CD4-positive, alpha-beta memory T cell (primary cell): ENCODE measurements around the gene SUN1. TPM values are rescaled to one million over a fixed set of nuclear protein-coding genes. Genes with fewer than 3 reads are reported as not detected.
"Not testable (repeated sequence)": the region's sequence is repeated elsewhere in the genome, so short reads cannot be mapped to it uniquely, and the experiment has no call there.

Experiments
- CTCF ChIA-PET: fragments of 350-600 bp; sonication (Branson Sonifier 250); formaldehyde crosslinking; loops from one replicate; lab custom pipeline; 2021; ENCODE audit warnings: inconsistent platforms; ENCODE audit not compliant: partially characterized antibody; lab: Charles Lee
- POLR2A ChIA-PET: fragments of 350-600 bp; sonication (Branson Sonifier 250); formaldehyde crosslinking; loops from one replicate; lab custom pipeline; 2021; ENCODE audit not compliant: partially characterized antibody; lab: Charles Lee
- DNase-seq, 5 donors: peaks; one replicate each; pipeline versions ENCODE4 v3.0.0 to v3.0.0-alpha.2; 2020 to 2022; ENCODE audit warnings: mixed read lengths in 1 of 5
- H3K27ac ChIP-seq: one replicate; pipeline ENCODE4 v1.7.0; 2013; ENCODE audit warnings: low read depth, low read length
- H3K27me3 ChIP-seq: 2 replicates; pipeline ENCODE4 v1.7.0; 2013; ENCODE audit warnings: mild to moderate bottlenecking, low read length, moderate library complexity; ENCODE audit not compliant: insufficient read depth
- H3K36me3 ChIP-seq: 2 replicates; pipeline ENCODE4 v1.7.0; 2013; ENCODE audit warnings: mild to moderate bottlenecking, low read length, moderate library complexity; ENCODE audit not compliant: insufficient read depth
- H3K4me1 ChIP-seq: 2 replicates; pipeline ENCODE4 v1.7.0; 2013; ENCODE audit warnings: mild to moderate bottlenecking, low read length, moderate library complexity; ENCODE audit not compliant: insufficient read depth
- H3K4me3 ChIP-seq, 2 donors: one replicate each; pipeline ENCODE4 v1.7.0; 2013; ENCODE audit warnings: low read length in 2 of 2, mild to moderate bottlenecking in 1 of 2
- H3K9me3 ChIP-seq, 2 donors: one replicate each; pipeline ENCODE4 v1.7.0; 2013; ENCODE audit warnings: low read length in 2 of 2, control low read depth in 1 of 2; ENCODE audit not compliant: control insufficient read depth in 1 of 2
- H3K27ac Mint-ChIP-seq, 7 donors: one replicate each; pipeline ENCODE4 v1.8.0; 2020 to 2021; ENCODE audit warnings: mixed read lengths in 7 of 7, mild to moderate bottlenecking in 6 of 7, inconsistent platforms in 3 of 7, moderate library complexity in 3 of 7
- H3K27me3 Mint-ChIP-seq, 2 donors: one replicate each; pipeline ENCODE4 v1.8.0; 2020 to 2021; ENCODE audit warnings: mixed read lengths in 2 of 2
- H3K36me3 Mint-ChIP-seq, 2 donors: one replicate each; pipeline ENCODE4 v1.8.0; 2020 to 2021; ENCODE audit warnings: mixed read lengths in 2 of 2, inconsistent platforms in 1 of 2, mild to moderate bottlenecking in 1 of 2
- H3K4me1 Mint-ChIP-seq, 4 donors: one replicate each; pipeline ENCODE4 v1.8.0; 2020 to 2021; ENCODE audit warnings: mixed read lengths in 4 of 4, mild to moderate bottlenecking in 1 of 4
- H3K4me3 Mint-ChIP-seq, 8 donors: one replicate each; pipeline ENCODE4 v1.8.0; 2020 to 2021; ENCODE audit warnings: mixed read lengths in 8 of 8, mild to moderate bottlenecking in 7 of 8, moderate library complexity in 6 of 8, inconsistent platforms in 3 of 8
- H3K9me3 Mint-ChIP-seq, 8 donors: one replicate each; pipeline ENCODE4 v1.8.0; 2020 to 2021; ENCODE audit warnings: mixed read lengths in 8 of 8, mild to moderate bottlenecking in 5 of 8, inconsistent platforms in 3 of 8, moderate library complexity in 1 of 8
- intact Hi-C: fragments of 100-400 bp; cut with micrococcal nuclease; formaldehyde crosslinking; loops from one replicate; pipeline ENCODE4 v1.15.1; 2023
- polyA plus RNA-seq, 2 donors: library from polyadenylated mRNA; unstranded; fragments of 300-500 nt; fragmentation: Illumina TruSeq; gene quantifications; one replicate each; pipeline ENCODE4 v1.2.3, GENCODE V29; 2021
- total RNA-seq, 2 experiments: library from RNA; stranded (reverse); gene quantifications; one replicate each; pipeline ENCODE4 v1.2.3, GENCODE V29; 2021

Gene SUN1
- total and polyA plus RNA-seq, 4 experiments from 2014 or later, result 53.7 to 210 (median 131) TPM

- intact Hi-C loops, result no loop called here
- Mint-ChIP-seq H3K27me3 (no peaks in the 10 kb centered on the region), H3K4me1 (peaks cover 0 to 3% (median under 1%) of the 10 kb centered on the region in 4 donors), H3K4me3 (no peak overlapping the region), H3K36me3 (peaks cover 48 to 60% of the 10 kb centered on the region in 2 donors), H3K27ac (no peak overlapping the region), H3K9me3 (no peaks in the 10 kb centered on the region)
- H3K4me3 ChIP-seq, result no peak overlapping the region
- H3K27me3 ChIP-seq, result no peaks in the 10 kb centered on the region
- no peaks in the 10 kb centered on the region for H3K4me1 ChIP-seq
- H3K36me3 ChIP-seq, result peaks cover 46% of the 10 kb centered on the region
- no peaks in the 10 kb centered on the region for H3K9me3 ChIP-seq
- ChIA-PET CTCF (no interaction called here), POLR2A (no interaction called here)
- no peak for DNase-seq
- H3K27ac ChIP-seq, result no peak overlapping the region
Observed at GRCh38 chr7:865921-866320, 33.6 kb downstream of the SUN1 start.

DNA sequence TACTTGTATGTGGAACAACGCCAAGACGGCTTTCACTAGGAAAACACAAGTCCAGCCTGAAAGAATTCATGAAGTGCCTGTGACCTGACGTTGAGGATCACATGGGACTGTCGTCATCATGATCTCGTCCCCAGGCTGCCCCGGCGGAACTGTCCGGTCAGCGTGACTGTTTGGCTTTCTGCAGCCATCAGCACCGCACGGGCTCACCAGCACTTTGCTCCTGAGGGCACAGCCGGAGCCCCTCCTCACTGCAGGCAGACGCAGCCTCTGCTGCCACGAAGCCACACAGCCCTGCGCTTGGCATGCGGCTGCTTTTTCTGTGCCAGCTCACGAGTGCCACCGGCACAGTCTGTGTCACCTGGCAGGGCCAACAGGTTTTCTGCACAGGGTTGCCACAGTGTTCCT, 34.7 kb downstream of the SUN1 start:
- peaks cover 39 to 57% of the 10 kb centered on the region in 2 donors for H3K36me3 Mint-ChIP-seq
- intact Hi-C loops, result no loop called here
- Histone ChIP-seq H3K27ac (no peak overlapping the region), H3K9me3 (no peaks in the 10 kb centered on the region), H3K36me3 (peaks cover 39% of the 10 kb centered on the region), H3K4me1 (no peaks in the 10 kb centered on the region), H3K27me3 (no peaks in the 10 kb centered on the region), H3K4me3 (no peak overlapping the region)
- CTCF ChIA-PET, result no interaction called here
- no peak overlapping the region for H3K4me3 Mint-ChIP-seq
- H3K27me3 Mint-ChIP-seq, result no peaks in the 10 kb centered on the region
- no peaks in the 10 kb centered on the region for H3K9me3 Mint-ChIP-seq
- peaks cover 0 to 3% (median under 1%) of the 10 kb centered on the region in 4 donors for H3K4me1 Mint-ChIP-seq
- POLR2A ChIA-PET, result no interaction called here
- no peak for DNase-seq
- no peak overlapping the region for H3K27ac Mint-ChIP-seq

GRCh38 chr7:867406-868188, 35.3 kb downstream of the SUN1 start:
- Mint-ChIP-seq H3K27ac (peak overlapping the region in 1 of 7 donors; percentile 63), H3K36me3 (peaks cover 33 to 57% of the 10 kb centered on the region in 2 donors), H3K4me1 (peaks cover 0 to 3% (median under 1%) of the 10 kb centered on the region in 4 donors), H3K27me3 (no peaks in the 10 kb centered on the region), H3K9me3 (no peaks in the 10 kb centered on the region), H3K4me3 (no peak overlapping the region)
- ChIA-PET POLR2A (interaction anchor here (0.6 kb wide), 1 partner anchor 54 kb away, joined by 5 read pairs; no protein-coding TSS in a partner anchor), CTCF (no interaction called here)
- H3K36me3 ChIP-seq, result peaks cover 42% of the 10 kb centered on the region
- intact Hi-C loops, result no loop called here
- no peak overlapping the region for H3K27ac ChIP-seq
- H3K4me1 ChIP-seq, result no peaks in the 10 kb centered on the region
- H3K9me3 ChIP-seq, result no peaks in the 10 kb centered on the region
- no peaks in the 10 kb centered on the region for H3K27me3 ChIP-seq
- DNase-seq, result no peak
- H3K4me3 ChIP-seq, result no peak overlapping the region

DNA sequence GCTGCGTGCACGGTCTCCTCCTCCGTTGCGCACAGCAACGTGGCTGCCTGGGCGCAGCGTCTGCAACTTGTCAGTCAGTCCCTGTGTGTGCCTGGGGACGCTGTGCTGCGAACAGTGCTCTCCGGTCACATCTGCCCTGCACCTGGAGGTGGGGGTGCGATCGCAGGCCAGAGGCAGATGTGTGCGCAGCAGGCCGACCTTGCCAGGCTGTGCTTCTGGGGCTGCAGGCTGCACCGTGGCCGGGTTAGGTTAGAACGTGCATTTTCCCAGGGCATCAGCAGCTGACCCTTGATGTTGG, 35.9 kb downstream of the SUN1 start:
- no peak overlapping the region for H3K27ac ChIP-seq
- H3K4me1 ChIP-seq, result peaks cover 1% of the 10 kb centered on the region
- no peaks in the 10 kb centered on the region for H3K27me3 ChIP-seq
- H3K4me1 Mint-ChIP-seq, result peaks cover 2 to 6% (median 3%) of the 10 kb centered on the region in 4 donors
- peaks cover 33 to 60% of the 10 kb centered on the region in 2 donors for H3K36me3 Mint-ChIP-seq
- no peaks in the 10 kb centered on the region for H3K9me3 Mint-ChIP-seq
- H3K27ac Mint-ChIP-seq, result no peak overlapping the region
- CTCF ChIA-PET, result no interaction called here
- POLR2A ChIA-PET, result interaction anchor here (0.6 kb wide), 1 partner anchor 54 kb away, joined by 5 read pairs; no protein-coding TSS in a partner anchor
- no peaks in the 10 kb centered on the region for H3K9me3 ChIP-seq
- intact Hi-C loops, result no loop called here
- no peaks in the 10 kb centered on the region for H3K27me3 Mint-ChIP-seq
- no peak overlapping the region for H3K4me3 ChIP-seq
- peaks cover 42% of the 10 kb centered on the region for H3K36me3 ChIP-seq
- no peak overlapping the region for H3K4me3 Mint-ChIP-seq
- DNase-seq, result no peak

- Mint-ChIP-seq H3K4me3 (no peak overlapping the region), H3K36me3 (peaks cover 31 to 57% of the 10 kb centered on the region in 2 donors), H3K27me3 (no peaks in the 10 kb centered on the region), H3K4me1 (peaks cover 10 to 16% (median 10%) of the 10 kb centered on the region in 4 donors), H3K9me3 (no peaks in the 10 kb centered on the region), H3K27ac (peak overlapping the region in 2 of 7 donors; percentile 35 to 52)
- Histone ChIP-seq H3K9me3 (no peaks in the 10 kb centered on the region), H3K27ac (no peak overlapping the region), H3K27me3 (no peaks in the 10 kb centered on the region), H3K4me1 (peaks cover 12% of the 10 kb centered on the region), H3K36me3 (peaks cover 42% of the 10 kb centered on the region), H3K4me3 (no peak overlapping the region)
- CTCF ChIA-PET, result interaction anchor here (5.1 kb wide), 1 partner anchor 81 kb away, joined by 115 read pairs; no protein-coding TSS in a partner anchor
- intact Hi-C loops, result no loop called here
- POLR2A ChIA-PET, result no interaction called here
- DNase-seq, result no peak
Observed at GRCh38 chr7:869348-869747, 37.1 kb downstream of the SUN1 start.

GRCh38 chr7:871900-872537, 39.7 kb downstream of the SUN1 start:
- DNase-seq, result no peak
- H3K9me3 ChIP-seq, result no peaks in the 10 kb centered on the region
- H3K27me3 ChIP-seq, result no peaks in the 10 kb centered on the region
- intact Hi-C loops, result no loop called here
- Mint-ChIP-seq H3K27ac (peak overlapping the region in 3 of 7 donors; percentile 44 to 88 (median 84)), H3K4me3 (no peak overlapping the region), H3K9me3 (no peaks in the 10 kb centered on the region), H3K36me3 (peaks cover 17 to 41% of the 10 kb centered on the region in 2 donors), H3K27me3 (no peaks in the 10 kb centered on the region), H3K4me1 (peaks cover 10 to 16% (median 10%) of the 10 kb centered on the region in 4 donors)
- H3K36me3 ChIP-seq, result peaks cover 31% of the 10 kb centered on the region
- no peak overlapping the region for H3K4me3 ChIP-seq
- no peak overlapping the region for H3K27ac ChIP-seq
- ChIA-PET CTCF (interaction anchor here (0.8 to 5.1 kb wide), 7 partner anchors 37 to 551 kb away, joined by 3 to 115 read pairs (median 15); partner anchors contain the start of gene SUN1), POLR2A (interaction anchor here (1.6 to 2.4 kb wide), 3 partner anchors 40 to 55 kb away, joined by 7 read pairs; partner anchors contain the start of gene SUN1)
- H3K4me1 ChIP-seq, result peaks cover 19% of the 10 kb centered on the region

GRCh38 chr7:872685-873084, 40.4 kb downstream of the SUN1 start:
- H3K9me3 Mint-ChIP-seq, DNase-seq, H3K9me3 ChIP-seq, H3K4me3 ChIP-seq, H3K27me3 Mint-ChIP-seq, H3K4me3 Mint-ChIP-seq, H3K27ac ChIP-seq, H3K27me3 ChIP-seq: not testable (repeated sequence)
- Mint-ChIP-seq H3K36me3 (peaks cover 13 to 36% of the 10 kb centered on the region in 2 donors), H3K27ac (peak overlapping the region in 4 of 7 donors; percentile 32 to 80 (median 66)), H3K4me1 (peaks cover 10 to 13% (median 10%) of the 10 kb centered on the region in 4 donors)
- intact Hi-C loops, result loop anchor here (1.0 kb wide), 4 partner anchors 40 to 550 kb away; partner anchors contain the start of gene SUN1
- H3K36me3 ChIP-seq, result peaks cover 25% of the 10 kb centered on the region
- POLR2A ChIA-PET, result interaction anchor here (1.6 to 2.4 kb wide), 3 partner anchors 41 to 56 kb away, joined by 7 read pairs; partner anchors contain the start of gene SUN1
- H3K4me1 ChIP-seq, result peaks cover 19% of the 10 kb centered on the region
- CTCF ChIA-PET, result interaction anchor here (0.8 to 5.1 kb wide), 12 partner anchors 9 to 551 kb away, joined by 3 to 115 read pairs (median 6); partner anchors contain the start of gene SUN1
